Hepatocyte (in vitro differentiated cells): ENCODE data around the gene MED17.

Experiments
- CTCF ChIP-seq: fragments of 200-600 bp; sonication (generic); IDR thresholded peaks from 2 replicates; pipeline ENCODE4 v1.5.1; 2016; ENCODE audit warnings: antibody characterized with exemption, mild to moderate bottlenecking; ENCODE audit not compliant: poor library complexity
- EZH2 ChIP-seq: fragments of 200-600 bp; sonication (generic); IDR thresholded peaks from 2 replicates; pipeline ENCODE4 v1.6.1; 2016; ENCODE audit warnings: antibody characterized with exemption, mild to moderate bottlenecking, borderline replicate concordance
- EZH2phosphoT487 ChIP-seq: fragments of 200-600 bp; sonication (generic); IDR thresholded peaks from one replicate; pipeline ENCODE4 v1.6.1; 2018; ENCODE audit warnings: antibody characterized with exemption, mild to moderate bottlenecking, low read depth, moderate library complexity; ENCODE audit not compliant: unreplicated experiment, severe bottlenecking

- TF ChIP-seq CTCF (no peak), EZH2 (no peak), EZH2phosphoT487 (no peak)
Observed at GRCh38 chr11:93783765-93784144, 327 bp upstream of the MED17 start.
